Chondrocyte (in vitro differentiated cells): ENCODE measurements around the gene UTS2R. TPM values are rescaled to one million over a fixed set of nuclear protein-coding genes. Genes with fewer than 3 reads are reported as not detected.

Source experiments
- DNase-seq: peaks from one replicate; pipeline ENCODE4 v3.0.0; 2021; ENCODE audit warnings: mixed read lengths, low spot score
- H3K27ac Mint-ChIP-seq: one replicate; pipeline ENCODE4 v1.8.0; 2021; ENCODE audit warnings: mild to moderate bottlenecking, moderate library complexity, mixed read lengths; ENCODE audit not compliant: unreplicated experiment
- H3K27me3 Mint-ChIP-seq: 2 replicates; pipeline ENCODE4 v1.8.0; 2021; ENCODE audit warnings: low read depth, mixed read lengths
- H3K36me3 Mint-ChIP-seq: 2 replicates; pipeline ENCODE4 v1.8.0; 2021; ENCODE audit warnings: low read depth, mixed read lengths
- H3K4me1 Mint-ChIP-seq: 2 replicates; pipeline ENCODE4 v1.8.0; 2021; ENCODE audit warnings: low read depth, mild to moderate bottlenecking, mixed read lengths
- H3K4me3 Mint-ChIP-seq: one replicate; pipeline ENCODE4 v1.8.0; 2021; ENCODE audit warnings: mild to moderate bottlenecking, moderate library complexity, mixed read lengths; ENCODE audit not compliant: unreplicated experiment
- H3K9me3 Mint-ChIP-seq: 2 replicates; pipeline ENCODE4 v1.8.0; 2021; ENCODE audit warnings: low read depth, mixed read lengths
- total RNA-seq: library from RNA; stranded (reverse); gene quantifications from 3 replicates; pipeline ENCODE4 v1.2.1, GENCODE V29; 2021
- TF ChIP-seq, protein P1 (sequence below): fragments of 200-600 bp; sonication (generic); IDR thresholded peaks from 2 replicates; pipeline ENCODE4 v1.5.0; 2021; ENCODE audit warnings: antibody characterized with exemption, mild to moderate bottlenecking, moderate library complexity

The UTS2R gene
- total RNA-seq, 1 donor from 2014 or later = not detected

GRCh38 chr17:82384730-82385481 is 13.3 kb downstream of the UTS2R start:
- TF ChIP-seq, protein P1, sequence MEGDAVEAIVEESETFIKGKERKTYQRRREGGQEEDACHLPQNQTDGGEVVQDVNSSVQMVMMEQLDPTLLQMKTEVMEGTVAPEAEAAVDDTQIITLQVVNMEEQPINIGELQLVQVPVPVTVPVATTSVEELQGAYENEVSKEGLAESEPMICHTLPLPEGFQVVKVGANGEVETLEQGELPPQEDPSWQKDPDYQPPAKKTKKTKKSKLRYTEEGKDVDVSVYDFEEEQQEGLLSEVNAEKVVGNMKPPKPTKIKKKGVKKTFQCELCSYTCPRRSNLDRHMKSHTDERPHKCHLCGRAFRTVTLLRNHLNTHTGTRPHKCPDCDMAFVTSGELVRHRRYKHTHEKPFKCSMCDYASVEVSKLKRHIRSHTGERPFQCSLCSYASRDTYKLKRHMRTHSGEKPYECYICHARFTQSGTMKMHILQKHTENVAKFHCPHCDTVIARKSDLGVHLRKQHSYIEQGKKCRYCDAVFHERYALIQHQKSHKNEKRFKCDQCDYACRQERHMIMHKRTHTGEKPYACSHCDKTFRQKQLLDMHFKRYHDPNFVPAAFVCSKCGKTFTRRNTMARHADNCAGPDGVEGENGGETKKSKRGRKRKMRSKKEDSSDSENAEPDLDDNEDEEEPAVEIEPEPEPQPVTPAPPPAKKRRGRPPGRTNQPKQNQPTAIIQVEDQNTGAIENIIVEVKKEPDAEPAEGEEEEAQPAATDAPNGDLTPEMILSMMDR = no peak
- no peaks in the 10 kb centered on the region for H3K36me3 Mint-ChIP-seq
- no peaks in the 10 kb centered on the region for H3K9me3 Mint-ChIP-seq
- no peak for DNase-seq
- no peak overlapping the region for H3K27ac Mint-ChIP-seq
- peaks cover 22% of the 10 kb centered on the region for H3K27me3 Mint-ChIP-seq
- H3K4me1 Mint-ChIP-seq = peaks cover 11% of the 10 kb centered on the region
- no peak overlapping the region for H3K4me3 Mint-ChIP-seq

DNA sequence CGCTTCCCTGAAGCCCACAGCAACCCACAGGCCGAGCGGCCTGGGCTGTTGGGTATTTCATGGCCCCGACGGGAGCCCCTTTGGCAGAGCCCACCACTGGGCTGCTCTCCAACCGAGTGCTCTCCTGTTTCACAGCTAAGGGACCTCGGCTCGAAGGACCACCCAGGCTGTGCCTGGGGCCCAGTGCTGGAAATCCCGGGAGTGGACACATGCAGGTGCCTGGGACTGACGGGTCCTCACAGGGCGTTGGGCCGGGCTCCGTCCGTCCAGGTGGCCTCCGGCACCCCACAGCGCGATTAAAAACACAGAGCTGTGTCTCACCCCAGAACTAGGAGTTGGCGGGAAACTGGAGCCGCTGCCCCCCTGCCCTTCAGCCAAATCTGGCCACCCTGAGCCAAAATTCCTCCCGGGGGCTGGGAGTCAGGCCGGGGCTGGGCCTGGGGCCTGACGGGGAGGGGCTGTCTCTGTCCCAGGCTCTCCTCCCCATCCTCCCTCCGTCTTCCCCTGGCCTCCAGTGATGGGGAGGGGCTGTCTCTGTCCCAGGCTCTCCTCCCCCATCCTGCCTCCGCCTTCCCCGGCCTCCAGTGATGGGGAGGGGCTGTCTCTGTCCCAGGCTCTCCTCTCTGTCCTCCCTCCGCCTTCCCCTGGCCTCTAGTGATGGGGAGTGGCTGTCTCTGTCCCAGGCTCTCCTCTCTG is 14.1 kb downstream of the UTS2R start:
- no peaks in the 10 kb centered on the region for H3K9me3 Mint-ChIP-seq
- no peak overlapping the region for H3K4me3 Mint-ChIP-seq
- H3K27ac Mint-ChIP-seq = no peak overlapping the region
- TF ChIP-seq, protein P1 = no peak
- H3K36me3 Mint-ChIP-seq = no peaks in the 10 kb centered on the region
- DNase-seq = no peak
- H3K27me3 Mint-ChIP-seq = peaks cover 15% of the 10 kb centered on the region
- H3K4me1 Mint-ChIP-seq = peaks cover 11% of the 10 kb centered on the region

GRCh38 chr17:82386255-82386831 is 14.8 kb downstream of the UTS2R start:
- H3K9me3 Mint-ChIP-seq = no peaks in the 10 kb centered on the region

DNA sequence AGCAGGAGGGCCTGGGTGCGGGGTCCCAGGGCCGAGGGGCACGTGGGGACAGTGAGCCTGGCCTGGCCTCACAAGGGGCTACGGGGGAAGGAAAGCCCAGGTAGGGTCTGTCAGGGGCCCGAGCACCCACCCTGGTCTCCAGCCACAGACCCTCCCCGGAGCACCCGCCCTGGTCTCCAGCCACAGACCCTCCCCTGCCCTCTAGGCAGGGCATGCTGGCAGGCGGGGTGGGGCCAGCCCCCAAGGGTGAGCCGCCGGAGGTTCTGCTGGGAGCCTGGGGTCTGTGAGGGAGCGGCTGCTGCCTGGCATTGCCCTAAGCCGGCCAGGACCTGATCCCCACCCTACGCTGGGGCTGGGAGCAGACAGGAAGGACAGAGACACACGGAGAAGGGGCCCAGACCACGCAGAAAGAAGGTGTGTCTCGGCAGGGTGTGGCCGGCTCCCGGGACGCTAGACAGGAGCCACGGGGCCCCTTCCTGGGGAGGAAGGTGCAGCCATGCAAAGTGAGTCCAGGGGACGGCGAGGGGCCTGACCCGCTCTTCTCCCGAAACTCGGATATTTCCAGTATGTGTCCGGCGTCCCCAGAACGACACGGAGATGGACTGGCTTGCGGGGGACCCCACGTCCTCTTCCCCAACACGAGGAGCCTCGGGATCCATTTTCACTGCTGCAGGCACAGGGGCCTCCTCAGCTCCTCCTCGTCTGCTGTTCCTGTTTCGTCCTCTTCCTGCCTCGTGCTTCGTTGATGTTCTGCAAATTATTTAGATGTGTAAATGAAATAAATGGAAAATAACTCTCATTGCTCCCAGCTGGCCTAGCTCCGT is 15.5 kb downstream of the UTS2R start:
- no peaks in the 10 kb centered on the region for H3K36me3 Mint-ChIP-seq
- H3K27ac Mint-ChIP-seq = no peak overlapping the region
- TF ChIP-seq, protein P1 = no peak
- H3K4me1 Mint-ChIP-seq = peaks cover 11% of the 10 kb centered on the region
- no peaks in the 10 kb centered on the region for H3K9me3 Mint-ChIP-seq
- peaks cover 5% of the 10 kb centered on the region for H3K27me3 Mint-ChIP-seq
- no peak for DNase-seq
- no peak overlapping the region for H3K4me3 Mint-ChIP-seq

More at GRCh38 chr17:82386255-82386831, 14.8 kb downstream of the UTS2R start:
- H3K27me3 Mint-ChIP-seq = peaks cover 9% of the 10 kb centered on the region
- TF ChIP-seq, protein P1 = no peak
- H3K4me1 Mint-ChIP-seq = peaks cover 11% of the 10 kb centered on the region
- no peak overlapping the region for H3K4me3 Mint-ChIP-seq
- no peaks in the 10 kb centered on the region for H3K36me3 Mint-ChIP-seq
- no peak overlapping the region for H3K27ac Mint-ChIP-seq
- peak; percentile 87 for DNase-seq

DNA sequence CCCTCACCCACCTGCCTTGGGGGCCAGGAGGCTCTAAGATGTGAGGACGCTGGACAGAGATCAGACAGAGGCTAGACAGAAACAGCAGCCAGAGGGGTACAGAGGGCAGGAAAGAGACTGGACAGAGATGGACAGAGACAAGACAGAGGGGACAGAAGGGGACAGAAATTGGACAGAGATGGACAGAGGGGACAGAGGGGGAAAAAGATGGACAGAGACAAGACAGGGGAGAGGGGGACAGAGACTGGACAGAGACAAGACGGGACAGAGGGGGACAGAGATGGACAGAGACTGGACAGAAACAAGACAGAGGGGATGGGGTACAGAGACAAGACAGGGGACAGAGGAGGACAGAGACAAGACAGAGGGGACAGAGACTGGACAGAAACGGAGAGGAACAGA is 16.1 kb downstream of the UTS2R start:
- peaks cover 5% of the 10 kb centered on the region for H3K27me3 Mint-ChIP-seq
- H3K36me3 Mint-ChIP-seq = no peaks in the 10 kb centered on the region
- TF ChIP-seq, protein P1 = no peak
- DNase-seq = no peak
- no peak overlapping the region for H3K27ac Mint-ChIP-seq
- H3K9me3 Mint-ChIP-seq = no peaks in the 10 kb centered on the region
- H3K4me1 Mint-ChIP-seq = peaks cover 11% of the 10 kb centered on the region
- H3K4me3 Mint-ChIP-seq = no peak overlapping the region
